HG03442 (cell line): ENCODE results near the gene RSRP1.

ENCODE experiments used
- ATAC-seq: cut with Tn5 transposase; IDR thresholded peaks from one replicate; pipeline ENCODE4 v1.9.1; 2021; ENCODE audit warnings: mild to moderate bottlenecking, moderate library complexity; ENCODE audit not compliant: unreplicated experiment

Gene RSRP1

GRCh38 chr1:25194572-25195020 is 52.7 kb downstream of the RSRP1 start:
- no peak for ATAC-seq

- no peak for ATAC-seq
These were observed 53.2 kb downstream of the RSRP1 start for GRCh38 chr1:25194054-25194453.

GRCh38 chr1:25193229-25193628 is 54.0 kb downstream of the RSRP1 start:
- ATAC-seq, result no peak
